Fibroblast of skin of right biceps (primary cell): Measurements from ENCODE around the gene PPFIA1.
"Not testable (repeated sequence)": the region's sequence is repeated elsewhere in the genome, so short reads cannot be mapped to it uniquely, and the experiment has no call there.

Experiments
- DNase-seq: peaks from one replicate; pipeline ENCODE4 v3.0.0-alpha.2; 2013

PPFIA1 gene

GRCh38 chr11:70327717-70328116, 57.2 kb downstream of the PPFIA1 start:
- DNase-seq = no peak

- DNase-seq = peak; percentile 42
These were observed 58.1 kb downstream of the PPFIA1 start for GRCh38 chr11:70328556-70328955.

- not testable (repeated sequence) for DNase-seq
These were observed 60.9 kb downstream of the PPFIA1 start for GRCh38 chr11:70331320-70331843.

- DNase-seq = no peak
These were observed 61.4 kb downstream of the PPFIA1 start for GRCh38 chr11:70331901-70332300.

- no peak for DNase-seq
These were observed 62.1 kb downstream of the PPFIA1 start for GRCh38 chr11:70332567-70332966.

- peak; percentile 45 for DNase-seq
These were observed 62.8 kb downstream of the PPFIA1 start for GRCh38 chr11:70333261-70333660.

GRCh38 chr11:70334351-70334995, 64.0 kb downstream of the PPFIA1 start:
- DNase-seq = no peak

- DNase-seq = no peak
These were observed 65.0 kb downstream of the PPFIA1 start for GRCh38 chr11:70335511-70335910.

GRCh38 chr11:70338594-70338993, 68.1 kb downstream of the PPFIA1 start:
- DNase-seq = no peak

- DNase-seq = no peak
These were observed 68.6 kb downstream of the PPFIA1 start for GRCh38 chr11:70339066-70339465.

GRCh38 chr11:70341881-70342429, 71.5 kb downstream of the PPFIA1 start:
- DNase-seq = no peak

- no peak for DNase-seq
These were observed 73.1 kb downstream of the PPFIA1 start for GRCh38 chr11:70343636-70344035.

GRCh38 chr11:70348191-70348590, 77.7 kb downstream of the PPFIA1 start:
- DNase-seq = no peak

GRCh38 chr11:70348608-70349007, 78.1 kb downstream of the PPFIA1 start:
- no peak for DNase-seq

GRCh38 chr11:70351646-70352045, 81.2 kb downstream of the PPFIA1 start:
- DNase-seq = no peak

GRCh38 chr11:70352100-70352499, 81.6 kb downstream of the PPFIA1 start:
- no peak for DNase-seq

GRCh38 chr11:70352601-70353000, 82.1 kb downstream of the PPFIA1 start:
- no peak for DNase-seq

- DNase-seq = no peak
These were observed 82.8 kb downstream of the PPFIA1 start for GRCh38 chr11:70353329-70353728.

- DNase-seq = no peak
These were observed 83.5 kb downstream of the PPFIA1 start for GRCh38 chr11:70353900-70354568.

- DNase-seq = no peak
These were observed 84.1 kb downstream of the PPFIA1 start for GRCh38 chr11:70354629-70355028.

- DNase-seq = no peak
These were observed 88.3 kb downstream of the PPFIA1 start for GRCh38 chr11:70358753-70359152.

- DNase-seq = no peak
These were observed 89.1 kb downstream of the PPFIA1 start for GRCh38 chr11:70359451-70360205.

- no peak for DNase-seq
These were observed 89.7 kb downstream of the PPFIA1 start for GRCh38 chr11:70360211-70360610.
